AG04450 (cell line): ENCODE measurements around the gene DSE. TPM values are rescaled to one million over a fixed set of nuclear protein-coding genes. Genes with fewer than 3 reads are reported as not detected.

Experiments
- CTCF ChIA-PET: fragments of 300-600, 350-600 bp; formaldehyde crosslinking; extraction: SDS; loops from one replicate; lab custom pipeline; 2022; ENCODE audit warnings: antibody characterized with exemption, inconsistent platforms; lab: Charles Lee
- POLR2A ChIA-PET: fragments of 350-600 bp; formaldehyde crosslinking; extraction: SDS; loops from one replicate; lab custom pipeline; 2021; ENCODE audit warnings: antibody characterized with exemption, inconsistent platforms; lab: Yijun Ruan, JAX
- DNase-seq: peaks from one replicate; pipeline ENCODE4 v3.0.0-alpha.2; 2011; ENCODE audit warnings: low read depth, low spot score
- H3K27ac ChIP-seq: one replicate; pipeline ENCODE4 v1.5.1; 2012; ENCODE audit warnings: low read depth, low read length, control low read depth
- H3K27me3 ChIP-seq: one replicate; pipeline ENCODE4 v1.6.0; 2012; ENCODE audit warnings: low read length; ENCODE audit not compliant: control insufficient read depth, insufficient read depth
- H3K4me3 ChIP-seq: 2 replicates; pipeline ENCODE4 v1.5.1; 2011; ENCODE audit warnings: mild to moderate bottlenecking, low read depth, low read length, control low read depth
- H3K9me3 ChIP-seq: 2 replicates; pipeline ENCODE4 v1.5.1; 2012; ENCODE audit warnings: low read length; ENCODE audit not compliant: control insufficient read depth, insufficient read depth
- polyA plus RNA-seq: library from polyadenylated mRNA; depleted of rRNA; stranded (reverse); fragments of >200 nt; gene quantifications from 2 replicates; pipeline ENCODE4 v1.2.3, GENCODE V29; 2011; rRNA removed
- TF ChIP-seq, protein P1 (sequence below): IDR thresholded peaks from 2 replicates; pipeline ENCODE4 v1.5.1; 2011; ENCODE audit warnings: low read depth, low read length, control low read depth, inconsistent platforms

DSE gene
- polyA plus RNA-seq, 1 experiment, result 86.2 TPM

- Histone ChIP-seq H3K4me3 (no peak overlapping the region), H3K27me3 (no peaks in the 10 kb centered on the region), H3K9me3 (no peaks in the 10 kb centered on the region), H3K27ac (no peak overlapping the region)
- ChIA-PET POLR2A (no interaction called here), CTCF (interaction anchor here (0.6 kb wide), 1 partner anchor 50 kb away, joined by 4 read pairs; no protein-coding TSS in a partner anchor)
- no peak for DNase-seq
- TF ChIP-seq, protein P1, sequence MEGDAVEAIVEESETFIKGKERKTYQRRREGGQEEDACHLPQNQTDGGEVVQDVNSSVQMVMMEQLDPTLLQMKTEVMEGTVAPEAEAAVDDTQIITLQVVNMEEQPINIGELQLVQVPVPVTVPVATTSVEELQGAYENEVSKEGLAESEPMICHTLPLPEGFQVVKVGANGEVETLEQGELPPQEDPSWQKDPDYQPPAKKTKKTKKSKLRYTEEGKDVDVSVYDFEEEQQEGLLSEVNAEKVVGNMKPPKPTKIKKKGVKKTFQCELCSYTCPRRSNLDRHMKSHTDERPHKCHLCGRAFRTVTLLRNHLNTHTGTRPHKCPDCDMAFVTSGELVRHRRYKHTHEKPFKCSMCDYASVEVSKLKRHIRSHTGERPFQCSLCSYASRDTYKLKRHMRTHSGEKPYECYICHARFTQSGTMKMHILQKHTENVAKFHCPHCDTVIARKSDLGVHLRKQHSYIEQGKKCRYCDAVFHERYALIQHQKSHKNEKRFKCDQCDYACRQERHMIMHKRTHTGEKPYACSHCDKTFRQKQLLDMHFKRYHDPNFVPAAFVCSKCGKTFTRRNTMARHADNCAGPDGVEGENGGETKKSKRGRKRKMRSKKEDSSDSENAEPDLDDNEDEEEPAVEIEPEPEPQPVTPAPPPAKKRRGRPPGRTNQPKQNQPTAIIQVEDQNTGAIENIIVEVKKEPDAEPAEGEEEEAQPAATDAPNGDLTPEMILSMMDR, result no peak
These were observed 114.9 kb downstream of the DSE start for GRCh38 chr6:116485559-116486184.

DNA sequence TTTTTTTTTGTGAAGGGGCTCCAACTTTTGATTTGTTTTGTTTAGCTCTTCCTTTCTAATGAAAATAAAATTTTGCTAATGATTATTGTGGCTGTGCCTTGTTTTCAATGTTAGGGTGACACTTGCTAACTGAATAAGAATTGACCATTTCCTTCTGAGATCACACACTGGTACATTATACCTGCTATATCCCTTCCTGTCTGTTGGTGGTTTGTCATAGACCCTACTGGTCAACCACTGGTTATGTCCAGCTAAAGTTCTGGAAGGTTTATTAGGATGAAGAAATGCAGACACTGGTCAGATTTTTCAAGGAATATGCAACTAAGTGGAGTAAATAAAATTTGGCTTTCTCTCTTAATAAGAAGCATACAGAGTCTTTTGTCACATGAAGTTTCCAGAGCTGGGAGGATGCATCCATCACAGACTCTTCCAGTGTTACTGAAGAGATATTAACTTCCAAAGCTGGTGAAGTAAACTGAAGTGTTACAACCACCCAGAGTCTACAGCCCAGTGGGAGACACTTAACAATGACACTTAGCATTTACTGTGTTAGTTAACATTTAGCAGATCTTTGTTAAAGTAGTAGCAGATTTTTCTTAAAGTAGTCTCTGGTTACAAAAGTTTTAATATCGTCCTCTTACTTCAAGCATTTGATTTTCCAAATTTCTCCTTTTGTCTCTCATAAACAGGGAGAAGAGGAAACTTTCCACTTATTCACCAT lies 121.0 kb downstream of the DSE start:
- POLR2A ChIA-PET, result no interaction called here
- Histone ChIP-seq H3K4me3 (no peak overlapping the region), H3K9me3 (no peaks in the 10 kb centered on the region), H3K27ac (no peak overlapping the region), H3K27me3 (no peaks in the 10 kb centered on the region)
- CTCF ChIA-PET, result no interaction called here
- TF ChIP-seq, protein P1, result no peak
- DNase-seq, result no peak

- ChIA-PET CTCF (no interaction called here), POLR2A (no interaction called here)
- H3K4me3 ChIP-seq, result no peak overlapping the region
- no peaks in the 10 kb centered on the region for H3K9me3 ChIP-seq
- TF ChIP-seq, protein P1, result no peak
- DNase-seq, result no peak
- H3K27ac ChIP-seq, result no peak overlapping the region
- no peaks in the 10 kb centered on the region for H3K27me3 ChIP-seq
These were observed 121.8 kb downstream of the DSE start for GRCh38 chr6:116492331-116493067.

Other genes with a start within 250 kb of the DSE start
- gene COL10A1, start 244.8 kb upstream of the DSE start, polyA plus RNA-seq, result 0.10 and 0.33 TPM in 2 replicates
- 22.0 and 25.1 TPM in 2 replicates for gene TSPYL4, start 116.9 kb upstream of the DSE start, polyA plus RNA-seq
- 65.9 and 71.9 TPM in 2 replicates for gene TSPYL1, start 91.0 kb upstream of the DSE start, polyA plus RNA-seq
- 0.51 and 0.81 TPM in 2 replicates for gene CALHM6, start 90.4 kb downstream of the DSE start, polyA plus RNA-seq
- 6.8 and 7.7 TPM in 2 replicates for gene CALHM5, start 140.7 kb downstream of the DSE start, polyA plus RNA-seq
- gene TRAPPC3L, start 174.7 kb downstream of the DSE start, polyA plus RNA-seq, result 0.19 TPM in 1 of 2 replicates, not detected in the other
- 0.11 TPM in 1 of 2 replicates, not detected in the other for gene CALHM4, start 182.8 kb downstream of the DSE start, polyA plus RNA-seq
- 43.0 and 56.9 TPM in 2 replicates for gene RWDD1, start 200.6 kb downstream of the DSE start, polyA plus RNA-seq
- 0.09 and 0.11 TPM in 2 replicates for gene RSPH4A, start 245.5 kb downstream of the DSE start, polyA plus RNA-seq